GM12878 (cell line): Measurements from ENCODE around the gene TFF2. TPM values are rescaled to one million over a fixed set of nuclear protein-coding genes. Genes with fewer than 3 reads are reported as not detected.

ENCODE experiments used
- ATAC-seq: fragments of 200-7000 bp; cut with Tn5 transposase; 3 replicates; pipeline ENCODE4 v1.9.1; 2020; ENCODE audit warnings: mild to moderate bottlenecking, moderate library complexity
- BruUV-seq: library from RNA; stranded (reverse); fragments of 400-500 nt; replicated peaks from 2 replicates; lab custom pipeline; 2021; lab: Mats Ljungman, UMichigan
- CTCF ChIA-PET: fragments of 300-600 bp; sonication (Branson Sonifier 250); formaldehyde crosslinking; extraction: SDS; loops from one replicate; lab custom pipeline; 2021; ENCODE audit warnings: inconsistent platforms; lab: Yijun Ruan, JAX
- POLR2A ChIA-PET: fragments of 350-600 bp; formaldehyde crosslinking; extraction: SDS; loops from one replicate; lab custom pipeline; 2021; ENCODE audit warnings: inconsistent platforms; lab: Charles Lee
- RAD21 ChIA-PET: fragments of 300-600 bp; sonication (Branson Sonifier 250); formaldehyde crosslinking; loops from one replicate; lab custom pipeline; 2023; ENCODE audit warnings: antibody characterized with exemption; ENCODE audit not compliant: unreplicated experiment; lab: Charles Lee
- SMC1A ChIA-PET: fragments of 300-600 bp; sonication (Branson Sonifier 250); formaldehyde crosslinking; loops from one replicate; lab custom pipeline; 2023; ENCODE audit not compliant: unreplicated experiment, uncharacterized antibody; lab: Charles Lee
- DNase-seq: peaks from one replicate; pipeline ENCODE4 v3.0.0-alpha.2; 2011; ENCODE audit warnings: low read depth, low spot score
- FAIRE-seq: peaks from 3 replicates; lab custom pipeline; 2011; peaks lifted over from hg19 to GRCh38; lab: Jason Lieb, UNC
- H2AFZ ChIP-seq: 2 replicates; pipeline ENCODE4 v1.6.0; 2011; ENCODE audit warnings: low read depth, low read length, control low read depth; ENCODE audit not compliant: control insufficient read depth
- H3K27ac ChIP-seq: 2 replicates; pipeline ENCODE4 v1.5.1; 2011; ENCODE audit warnings: control low read depth; ENCODE audit not compliant: control insufficient read depth, insufficient read depth
- H3K27me3 ChIP-seq, 2 experiments: replicated peaks in 1 of 2; 2 replicates each; pipeline versions ENCODE4 v1.6.0 to v1.6.1; 2011; ENCODE audit warnings: low read length in 1 of 2; ENCODE audit not compliant: control insufficient read depth in 2 of 2, insufficient read depth in 2 of 2
- H3K36me3 ChIP-seq, 2 experiments: 2 replicates each; pipeline ENCODE4 v1.5.1; 2011; ENCODE audit warnings: low read length in 1 of 2; ENCODE audit not compliant: control insufficient read depth in 2 of 2, insufficient read depth in 2 of 2
- H3K4me1 ChIP-seq: 2 replicates; pipeline ENCODE4 v1.6.1; 2011; ENCODE audit warnings: mild to moderate bottlenecking, low read length, moderate library complexity, mixed read lengths; ENCODE audit not compliant: control insufficient read depth, insufficient read depth
- H3K4me2 ChIP-seq: 2 replicates; pipeline ENCODE4 v1.6.0; 2011; ENCODE audit warnings: control low read depth; ENCODE audit not compliant: control insufficient read depth, insufficient read depth
- H3K4me3 ChIP-seq: fragments of 200-600 bp; sonication (generic); 2 replicates; pipeline ENCODE4 v1.5.1; 2016
- H3K79me2 ChIP-seq: 2 replicates; pipeline ENCODE4 v1.6.0; 2011; ENCODE audit warnings: low read length; ENCODE audit not compliant: control insufficient read depth, insufficient read depth
- H3K9ac ChIP-seq: 2 replicates; pipeline ENCODE4 v1.8.0; 2011; ENCODE audit warnings: low read length, control low read depth, mixed read lengths; ENCODE audit not compliant: control insufficient read depth, insufficient read depth
- H3K9me3 ChIP-seq: replicated peaks from 3 replicates; pipeline ENCODE4 v1.5.1; 2011; ENCODE audit warnings: mild to moderate bottlenecking, low read length; ENCODE audit not compliant: control insufficient read depth, insufficient read depth
- H4K20me1 ChIP-seq: 2 replicates; pipeline ENCODE4 v1.6.0; 2011; ENCODE audit not compliant: control insufficient read depth, insufficient read depth
- CBX5 ChIP-seq: sonication (generic); IDR thresholded peaks from 2 replicates; pipeline ENCODE4 v1.6.1; 2016; ENCODE audit warnings: low read depth, moderate library complexity, mild to moderate bottlenecking, inconsistent platforms
- CHD1 ChIP-seq: IDR thresholded peaks from 2 replicates; pipeline ENCODE4 v1.6.1; 2012; ENCODE audit warnings: low read depth, low read length, improper control_type of control experiment
- ETV6 ChIP-seq, 2 experiments: fragments of 450-650 bp in 1 of 2; IDR thresholded peaks in 1 of 2; conservative IDR thresholded peaks in 1 of 2; 2 replicates each; pipeline ENCODE4 v1.6.1; 2014; ENCODE audit warnings: antibody characterized with exemption in 1 of 2, borderline replicate concordance in 1 of 2, low read depth in 1 of 2, mild to moderate bottlenecking in 1 of 2, moderate library complexity in 1 of 2
- FOXM1 ChIP-seq: IDR thresholded peaks from 2 replicates; pipeline ENCODE4 v1.6.1; 2012; ENCODE audit warnings: low read depth, mild to moderate bottlenecking, inconsistent platforms, low read length, moderate library complexity
- GATAD2B ChIP-seq: fragments of 450-650 bp; conservative IDR thresholded peaks from 2 replicates; pipeline ENCODE4 v1.6.1; 2017; ENCODE audit warnings: low read depth, mild to moderate bottlenecking, moderate library complexity
- HCFC1 ChIP-seq: fragments of 150-350 bp; IDR thresholded peaks from 2 replicates; pipeline ENCODE4 v1.6.1; 2014; ENCODE audit warnings: low read length
- IKZF2 ChIP-seq, 2 experiments: fragments of 450-650 bp; IDR thresholded peaks; 2 replicates each; pipeline ENCODE4 v1.6.1; 2017; ENCODE audit warnings: mild to moderate bottlenecking in 2 of 2, moderate library complexity in 2 of 2
- NR2C1 ChIP-seq: fragments of 450-650 bp; IDR thresholded peaks from 2 replicates; pipeline ENCODE4 v1.6.1; 2017; ENCODE audit warnings: antibody characterized with exemption, mild to moderate bottlenecking, moderate library complexity
- RUNX3 ChIP-seq: IDR thresholded peaks from 2 replicates; pipeline ENCODE4 v1.6.1; 2012; ENCODE audit warnings: low read length, inconsistent platforms
- SPI1 ChIP-seq: IDR thresholded peaks from 2 replicates; pipeline ENCODE4 v1.6.1; 2011; ENCODE audit warnings: low read depth, mild to moderate bottlenecking, low read length, moderate library complexity, borderline replicate concordance; ENCODE audit not compliant: insufficient read depth
- WRNIP1 ChIP-seq: IDR thresholded peaks from 2 replicates; pipeline ENCODE4 v1.6.1; 2011; ENCODE audit warnings: low read depth, low read length, improper control_type of control experiment, borderline replicate concordance
- YY1 ChIP-seq: IDR thresholded peaks from 2 replicates; pipeline ENCODE4 v1.6.1; 2011; ENCODE audit warnings: low read depth, mild to moderate bottlenecking, low read length
- WGBS: methylation state at CpG from one replicate; pipeline ENCODE4 v1.1.6; 2016; ENCODE audit warnings: low lambda C conversion rate; ENCODE audit not compliant: insufficient replicate concordance, insufficient coverage; ENCODE audit errors: missing lambda C conversion rate; 5-methylcytosine and 5-hydroxymethylcytosine counted together
- in situ Hi-C: fragments of 300-500 bp; cut with MboI; formaldehyde crosslinking; loops from 9 replicates; pipeline ENCODE4 v1.14.3; 2018; ENCODE audit warnings: mixed read lengths
- intact Hi-C: fragments of 100-400 bp; cut with micrococcal nuclease; formaldehyde crosslinking; loops from one replicate; pipeline ENCODE4 v1.14.2; 2022; ENCODE audit not compliant: unreplicated experiment
- polyA plus RNA-seq, 11 experiments: library from polyadenylated mRNA; depleted of rRNA in 4 of 11; unstranded in 6 of 11; stranded (reverse) in 5 of 11; fragments of >200 nt; fragmentation: Nextera tagmentation in 4 of 11; fragmentation: Illumina TruSeq in 1 of 11; extraction: Ambion mirVana in 4 of 11; extraction: Trizol in 1 of 11; gene quantifications; 1 replicate in 1 of 11; 2 replicates in 10 of 11; pipeline versions ENCODE4 v1.2.1 to v1.2.3, GENCODE V29; 2011 to 2016; ENCODE audit warnings: inconsistent platforms in 2 of 11, missing spikeins in 2 of 11, low read depth in 1 of 11
- total RNA-seq, 4 experiments: library from RNA; depleted of rRNA in 3 of 4; stranded (reverse); fragments of >200 nt in 3 of 4; fragmentation: Illumina TruSeq in 1 of 4; extraction: Trizol in 1 of 4; gene quantifications; 2 replicates each; pipeline versions ENCODE4 v1.2.1 to v1.2.3, GENCODE V29; 2013 to 2021
- TF ChIP-seq, protein P1 (sequence below): IDR thresholded peaks from 2 replicates; pipeline ENCODE4 v1.6.1; 2012; ENCODE audit warnings: mild to moderate bottlenecking, low read depth, low read length
- TF ChIP-seq, protein P2 (sequence below): fragments of 450-650 bp; formaldehyde crosslinking; IDR thresholded peaks from 2 replicates; pipeline ENCODE4 v1.4.0; 2020; ENCODE audit warnings: mild to moderate bottlenecking, moderate library complexity

The TFF2 gene
- total and polyA plus RNA-seq, 10 of the 15 experiments (the other 5 are each of a cell fraction or from before 2014, with no cell fraction given), result 0.56 TPM; not detected in 9

DNA sequence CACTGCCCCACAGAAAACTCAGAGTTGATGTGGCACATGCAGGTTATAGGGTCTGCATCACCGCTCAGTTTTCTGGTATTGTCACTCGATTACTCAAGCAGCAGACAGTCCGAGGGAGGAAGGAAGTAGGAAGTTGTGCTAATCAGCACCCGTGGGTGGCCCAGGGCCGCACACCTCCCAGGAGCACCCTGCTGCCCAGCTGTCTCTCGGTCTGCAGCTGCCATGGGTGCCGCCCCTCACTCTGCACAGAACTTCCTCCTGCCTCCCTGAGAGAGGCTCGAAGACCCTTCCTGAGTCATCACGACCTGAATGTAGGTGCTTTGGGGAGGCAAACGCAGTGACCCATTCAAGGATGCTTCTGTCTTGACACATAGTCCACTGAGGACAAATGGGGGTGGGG lies 31.4 kb downstream of the TFF2 start (continued):
- TF ChIP-seq, protein P1, sequence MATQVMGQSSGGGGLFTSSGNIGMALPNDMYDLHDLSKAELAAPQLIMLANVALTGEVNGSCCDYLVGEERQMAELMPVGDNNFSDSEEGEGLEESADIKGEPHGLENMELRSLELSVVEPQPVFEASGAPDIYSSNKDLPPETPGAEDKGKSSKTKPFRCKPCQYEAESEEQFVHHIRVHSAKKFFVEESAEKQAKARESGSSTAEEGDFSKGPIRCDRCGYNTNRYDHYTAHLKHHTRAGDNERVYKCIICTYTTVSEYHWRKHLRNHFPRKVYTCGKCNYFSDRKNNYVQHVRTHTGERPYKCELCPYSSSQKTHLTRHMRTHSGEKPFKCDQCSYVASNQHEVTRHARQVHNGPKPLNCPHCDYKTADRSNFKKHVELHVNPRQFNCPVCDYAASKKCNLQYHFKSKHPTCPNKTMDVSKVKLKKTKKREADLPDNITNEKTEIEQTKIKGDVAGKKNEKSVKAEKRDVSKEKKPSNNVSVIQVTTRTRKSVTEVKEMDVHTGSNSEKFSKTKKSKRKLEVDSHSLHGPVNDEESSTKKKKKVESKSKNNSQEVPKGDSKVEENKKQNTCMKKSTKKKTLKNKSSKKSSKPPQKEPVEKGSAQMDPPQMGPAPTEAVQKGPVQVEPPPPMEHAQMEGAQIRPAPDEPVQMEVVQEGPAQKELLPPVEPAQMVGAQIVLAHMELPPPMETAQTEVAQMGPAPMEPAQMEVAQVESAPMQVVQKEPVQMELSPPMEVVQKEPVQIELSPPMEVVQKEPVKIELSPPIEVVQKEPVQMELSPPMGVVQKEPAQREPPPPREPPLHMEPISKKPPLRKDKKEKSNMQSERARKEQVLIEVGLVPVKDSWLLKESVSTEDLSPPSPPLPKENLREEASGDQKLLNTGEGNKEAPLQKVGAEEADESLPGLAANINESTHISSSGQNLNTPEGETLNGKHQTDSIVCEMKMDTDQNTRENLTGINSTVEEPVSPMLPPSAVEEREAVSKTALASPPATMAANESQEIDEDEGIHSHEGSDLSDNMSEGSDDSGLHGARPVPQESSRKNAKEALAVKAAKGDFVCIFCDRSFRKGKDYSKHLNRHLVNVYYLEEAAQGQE, result no peak
- peak; percentile 40; the same call in 1 of the 2 replicates for TF ChIP-seq SPI1
- TF ChIP-seq NR2C1, result no peak
- peak in 1 of 2 experiments; percentile 73; a peak in 1 of 4 replicates for TF ChIP-seq ETV6 (conservative IDR thresholded peaks at IDR 0.05 in 1 of 2, IDR thresholded peaks at IDR 0.05 in 1 of 2; ENCODE audit: borderline replicate concordance in 1 of 2, low read depth in 1 of 2)

DNA sequence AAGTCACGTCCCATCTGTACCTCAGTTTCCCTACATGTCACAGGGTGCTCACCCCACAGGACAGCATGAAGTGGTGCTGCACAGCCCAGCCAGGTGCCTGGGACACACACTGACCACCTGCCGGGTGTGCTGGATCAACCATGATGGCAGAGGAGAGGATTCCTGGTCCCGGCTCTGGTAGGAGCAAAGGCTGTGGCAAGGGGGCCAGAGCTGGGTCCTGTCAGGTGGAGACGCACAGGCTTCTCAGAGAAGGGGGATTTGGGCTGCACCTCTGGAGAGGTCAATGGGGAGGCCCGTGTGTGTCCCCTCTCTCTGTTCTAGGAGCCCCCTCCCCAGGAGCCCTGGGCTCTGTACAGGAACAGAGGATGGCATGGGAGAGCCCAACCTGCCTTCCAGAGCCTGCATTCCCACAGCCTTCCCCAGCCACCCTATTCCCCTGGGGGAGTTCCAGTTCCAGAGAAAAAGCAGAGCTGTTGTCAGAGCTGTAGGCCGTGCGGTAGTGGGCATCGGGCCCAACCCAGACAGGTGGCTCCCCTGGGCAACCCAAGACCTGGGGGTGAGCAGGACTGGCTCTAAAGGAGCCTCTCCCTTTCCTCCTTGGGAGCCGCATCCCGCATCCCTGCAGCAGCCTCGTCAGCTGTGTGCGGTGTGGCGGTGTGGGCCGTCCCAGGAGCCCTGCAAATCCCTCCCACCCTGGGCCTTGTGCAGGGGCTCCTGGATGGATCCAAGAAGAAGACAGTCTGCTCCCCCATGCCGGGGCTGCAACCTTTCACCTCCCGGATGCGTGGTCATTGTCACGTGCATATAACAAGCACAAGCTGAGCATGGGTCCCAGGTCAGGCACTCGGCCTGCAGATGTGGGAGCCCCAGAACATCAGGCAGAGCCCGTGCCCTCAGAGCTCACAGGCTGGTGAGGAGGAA lies 32.7 kb downstream of the TFF2 start:
- in situ Hi-C loops (no loop called here), intact Hi-C loops (no loop called here)
- Histone ChIP-seq H3K79me2 (no peaks in the 10 kb centered on the region), H3K27ac (no peak overlapping the region), H3K4me1 (peaks cover 3% of the 10 kb centered on the region), H2AFZ (no peak overlapping the region), H3K9me3 (no peaks in the 10 kb centered on the region), H3K4me3 (no peak overlapping the region), H4K20me1 (no peaks in the 10 kb centered on the region), H3K4me2 (no peak overlapping the region), H3K36me3 (no peaks in the 10 kb centered on the region), H3K9ac (no peak overlapping the region), H3K27me3 (no peaks in the 10 kb centered on the region)
- ChIA-PET CTCF (interaction anchor here (1.4 to 1.5 kb wide), 2 partner anchors 7 to 59 kb away, joined by 3 to 6 read pairs; no protein-coding TSS in a partner anchor), RAD21 (no interaction called here), POLR2A (no interaction called here), SMC1A (interaction anchor here (0.7 kb wide), 2 partner anchors 59 to 86 kb away, joined by 3 to 4 read pairs; partner anchors contain the start of gene UBASH3A)
- DNase-seq (no peak), FAIRE-seq (no peak), ATAC-seq (no peak)
- 69% methylated on average over 18 of the region's 20 CpGs for WGBS
- BruUV-seq, result no TSS peak
- TF ChIP-seq CHD1, result no peak
- no peak for TF ChIP-seq IKZF2 (IDR thresholded peaks at IDR 0.05)
- no peak for TF ChIP-seq HCFC1
- no peak for TF ChIP-seq FOXM1
- TF ChIP-seq, protein P2, sequence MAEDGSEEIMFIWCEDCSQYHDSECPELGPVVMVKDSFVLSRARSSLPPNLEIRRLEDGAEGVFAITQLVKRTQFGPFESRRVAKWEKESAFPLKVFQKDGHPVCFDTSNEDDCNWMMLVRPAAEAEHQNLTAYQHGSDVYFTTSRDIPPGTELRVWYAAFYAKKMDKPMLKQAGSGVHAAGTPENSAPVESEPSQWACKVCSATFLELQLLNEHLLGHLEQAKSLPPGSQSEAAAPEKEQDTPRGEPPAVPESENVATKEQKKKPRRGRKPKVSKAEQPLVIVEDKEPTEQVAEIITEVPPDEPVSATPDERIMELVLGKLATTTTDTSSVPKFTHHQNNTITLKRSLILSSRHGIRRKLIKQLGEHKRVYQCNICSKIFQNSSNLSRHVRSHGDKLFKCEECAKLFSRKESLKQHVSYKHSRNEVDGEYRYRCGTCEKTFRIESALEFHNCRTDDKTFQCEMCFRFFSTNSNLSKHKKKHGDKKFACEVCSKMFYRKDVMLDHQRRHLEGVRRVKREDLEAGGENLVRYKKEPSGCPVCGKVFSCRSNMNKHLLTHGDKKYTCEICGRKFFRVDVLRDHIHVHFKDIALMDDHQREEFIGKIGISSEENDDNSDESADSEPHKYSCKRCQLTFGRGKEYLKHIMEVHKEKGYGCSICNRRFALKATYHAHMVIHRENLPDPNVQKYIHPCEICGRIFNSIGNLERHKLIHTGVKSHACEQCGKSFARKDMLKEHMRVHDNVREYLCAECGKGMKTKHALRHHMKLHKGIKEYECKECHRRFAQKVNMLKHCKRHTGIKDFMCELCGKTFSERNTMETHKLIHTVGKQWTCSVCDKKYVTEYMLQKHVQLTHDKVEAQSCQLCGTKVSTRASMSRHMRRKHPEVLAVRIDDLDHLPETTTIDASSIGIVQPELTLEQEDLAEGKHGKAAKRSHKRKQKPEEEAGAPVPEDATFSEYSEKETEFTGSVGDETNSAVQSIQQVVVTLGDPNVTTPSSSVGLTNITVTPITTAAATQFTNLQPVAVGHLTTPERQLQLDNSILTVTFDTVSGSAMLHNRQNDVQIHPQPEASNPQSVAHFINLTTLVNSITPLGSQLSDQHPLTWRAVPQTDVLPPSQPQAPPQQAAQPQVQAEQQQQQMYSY (CRISPR knock-in tag), result no peak
- no peak for TF ChIP-seq WRNIP1
- TF ChIP-seq RUNX3, result no peak
- no peak for TF ChIP-seq YY1
- no peak for TF ChIP-seq GATAD2B
- no peak for TF ChIP-seq CBX5
